HepG2 (cell line): Measurements from ENCODE around the gene BIN1. TPM values are rescaled to one million over a fixed set of nuclear protein-coding genes. Genes with fewer than 3 reads are reported as not detected.
A peak's percentile ranks its signal among the peaks of the same experiment; 100 is the strongest.

Experiments used
- BHLHE40 ChIP-seq: IDR thresholded peaks from 2 replicates; pipeline ENCODE4 v1.6.1; 2011; ENCODE audit warnings: low read length, improper control_type of control experiment
- CC2D1A ChIP-seq: sonication (generic); formaldehyde crosslinking; IDR thresholded peaks from 2 replicates; pipeline ENCODE4 v1.8.1; 2023; ENCODE audit warnings: mild to moderate bottlenecking, missing genetic modification reagents
- CHCHD3 ChIP-seq: sonication (generic); formaldehyde crosslinking; IDR thresholded peaks from 2 replicates; pipeline ENCODE4 v1.8.0; 2022; ENCODE audit warnings: mild to moderate bottlenecking, missing genetic modification reagents, moderate library complexity
- FOSL2 ChIP-seq: sonication (generic); formaldehyde crosslinking; IDR thresholded peaks from 2 replicates; pipeline ENCODE4 v1.4.0; 2020; ENCODE audit warnings: missing genetic modification reagents
- HNRNPUL1 ChIP-seq: fragments of 200-400 bp; formaldehyde crosslinking; IDR thresholded peaks from 2 replicates; pipeline ENCODE4 v1.6.1; 2017; ENCODE audit warnings: low read depth, mild to moderate bottlenecking, low read length, moderate library complexity
- NFE2L1 ChIP-seq: sonication (generic); formaldehyde crosslinking; IDR thresholded peaks from 2 replicates; pipeline ENCODE4 v1.4.0; 2020; ENCODE audit warnings: missing genetic modification reagents, mild to moderate bottlenecking, borderline replicate concordance
- NR2F6 ChIP-seq, 2 experiments: IDR thresholded peaks; 2 replicates each; pipeline ENCODE4 v1.6.1; 2016; ENCODE audit warnings: antibody characterized with exemption in 1 of 2, mild to moderate bottlenecking in 1 of 2
- PHF20 ChIP-seq: sonication (generic); formaldehyde crosslinking; IDR thresholded peaks from 2 replicates; pipeline ENCODE4 v1.5.0; 2020; ENCODE audit warnings: mild to moderate bottlenecking, missing genetic modification reagents
- RXRA ChIP-seq: sonication (generic); formaldehyde crosslinking; IDR thresholded peaks from 2 replicates; pipeline ENCODE4 v1.5.1; 2020; ENCODE audit warnings: missing genetic modification reagents
- RXRB ChIP-seq: IDR thresholded peaks from 2 replicates; pipeline ENCODE4 v1.6.1; 2016; ENCODE audit warnings: borderline replicate concordance, missing genetic modification reagents, missing compliant biosample characterization
- SP1 ChIP-seq, 2 experiments: fragments of 450-650 bp in 1 of 2; sonication (generic) in 1 of 2; formaldehyde crosslinking in 1 of 2; IDR thresholded peaks; 2 replicates each; pipeline versions ENCODE4 v1.4.0 to v1.6.1; 2016 to 2020; ENCODE audit warnings: missing genetic modification reagents in 1 of 2
- STAG1 ChIP-seq: sonication (generic); formaldehyde crosslinking; IDR thresholded peaks from 2 replicates; pipeline ENCODE4 v1.4.0; 2020; ENCODE audit warnings: missing genetic modification reagents
- STAT5B ChIP-seq: sonication (generic); formaldehyde crosslinking; IDR thresholded peaks from 2 replicates; pipeline ENCODE4 v1.4.0; 2020; ENCODE audit warnings: missing genetic modification reagents
- THAP11 ChIP-seq: IDR thresholded peaks from 2 replicates; pipeline ENCODE4 v1.6.1; 2016; ENCODE audit warnings: missing biosample characterization, missing genetic modification reagents
- ZNF292 ChIP-seq: sonication (generic); formaldehyde crosslinking; IDR thresholded peaks from 2 replicates; pipeline ENCODE4 v1.8.1; 2022; ENCODE audit warnings: mild to moderate bottlenecking, low read depth, missing genetic modification reagents, borderline replicate concordance
- ZNF792 ChIP-seq: IDR thresholded peaks from 2 replicates; pipeline ENCODE4 v1.6.1; 2016
- polyA plus RNA-seq, 8 experiments: library from polyadenylated mRNA; depleted of rRNA in 3 of 8; stranded (reverse) in 7 of 8; unstranded in 1 of 8; fragments of >200 nt; fragmentation: Illumina TruSeq in 4 of 8; extraction: Trizol in 4 of 8; gene quantifications; 2 replicates each; pipeline versions ENCODE4 v1.2.1 to v1.2.3, GENCODE V29; 2011 to 2016; ENCODE audit warnings: low read depth in 4 of 8, missing spikeins in 1 of 8, mixed read lengths in 1 of 8; ENCODE audit not compliant: insufficient read depth in 1 of 8
- total RNA-seq, 5 experiments: library from RNA; depleted of rRNA; stranded (reverse); fragments of >200 nt; fragmentation: Illumina TruSeq; extraction: Trizol; gene quantifications; 2 replicates each; pipeline ENCODE4 v1.2.3, GENCODE V29; 2016; ENCODE audit warnings: low read depth in 1 of 5
- TF ChIP-seq, protein P1 (sequence below): sonication (generic); formaldehyde crosslinking; IDR thresholded peaks from 2 replicates; pipeline ENCODE4 v1.5.1; 2020; ENCODE audit warnings: mild to moderate bottlenecking, missing genetic modification reagents, moderate library complexity
- TF ChIP-seq, protein P2 (sequence below): sonication (generic); formaldehyde crosslinking; conservative IDR thresholded peaks from 2 replicates; pipeline ENCODE4 v1.5.0; 2020; ENCODE audit warnings: missing genetic modification reagents
- TF ChIP-seq, protein P3 (sequence below): sonication (generic); formaldehyde crosslinking; IDR thresholded peaks from 2 replicates; pipeline ENCODE4 v1.4.0; 2020; ENCODE audit warnings: missing genetic modification reagents, borderline replicate concordance
- TF ChIP-seq, protein P4 (sequence below): IDR thresholded peaks from 2 replicates; pipeline ENCODE4 v1.6.1; 2016; ENCODE audit warnings: missing genetic modification reagents, missing compliant biosample characterization

BIN1 gene
- total and polyA plus RNA-seq, 2 of the 13 experiments (the other 11 are each of a cell fraction or from before 2014, with no cell fraction given): 0.93 to 1.2 TPM

DNA sequence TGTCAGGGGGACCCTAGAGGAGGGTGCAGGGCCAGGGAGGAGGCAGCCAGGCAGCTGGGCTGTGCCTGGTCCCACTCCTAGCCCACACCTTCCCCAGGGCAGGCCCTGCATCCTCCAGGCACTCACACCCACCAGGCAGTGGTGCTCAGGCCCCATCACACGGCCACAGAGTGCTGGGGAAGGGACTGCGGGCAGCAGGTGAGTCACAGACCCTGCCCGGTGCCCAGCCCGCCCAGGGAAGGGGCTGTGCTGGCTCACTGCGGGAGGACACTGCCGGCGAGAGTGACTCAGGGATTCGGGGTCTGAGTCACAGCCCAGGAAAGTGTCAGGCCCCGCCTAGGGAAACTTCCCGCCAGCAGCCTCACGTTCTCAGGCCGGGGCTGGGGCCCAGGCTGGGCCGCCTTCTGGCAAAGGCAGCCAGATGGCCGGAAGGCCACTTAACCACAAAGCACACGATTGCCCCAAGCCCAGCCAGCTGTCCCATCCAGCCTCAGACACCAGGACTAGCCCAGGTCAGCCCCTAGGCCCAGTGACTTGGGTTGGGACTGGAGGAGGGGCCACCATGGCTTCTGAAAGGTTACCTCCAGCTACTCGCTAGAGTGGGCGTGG lies 42.2 kb downstream of the BIN1 start (continued):
- TF ChIP-seq, protein P1, sequence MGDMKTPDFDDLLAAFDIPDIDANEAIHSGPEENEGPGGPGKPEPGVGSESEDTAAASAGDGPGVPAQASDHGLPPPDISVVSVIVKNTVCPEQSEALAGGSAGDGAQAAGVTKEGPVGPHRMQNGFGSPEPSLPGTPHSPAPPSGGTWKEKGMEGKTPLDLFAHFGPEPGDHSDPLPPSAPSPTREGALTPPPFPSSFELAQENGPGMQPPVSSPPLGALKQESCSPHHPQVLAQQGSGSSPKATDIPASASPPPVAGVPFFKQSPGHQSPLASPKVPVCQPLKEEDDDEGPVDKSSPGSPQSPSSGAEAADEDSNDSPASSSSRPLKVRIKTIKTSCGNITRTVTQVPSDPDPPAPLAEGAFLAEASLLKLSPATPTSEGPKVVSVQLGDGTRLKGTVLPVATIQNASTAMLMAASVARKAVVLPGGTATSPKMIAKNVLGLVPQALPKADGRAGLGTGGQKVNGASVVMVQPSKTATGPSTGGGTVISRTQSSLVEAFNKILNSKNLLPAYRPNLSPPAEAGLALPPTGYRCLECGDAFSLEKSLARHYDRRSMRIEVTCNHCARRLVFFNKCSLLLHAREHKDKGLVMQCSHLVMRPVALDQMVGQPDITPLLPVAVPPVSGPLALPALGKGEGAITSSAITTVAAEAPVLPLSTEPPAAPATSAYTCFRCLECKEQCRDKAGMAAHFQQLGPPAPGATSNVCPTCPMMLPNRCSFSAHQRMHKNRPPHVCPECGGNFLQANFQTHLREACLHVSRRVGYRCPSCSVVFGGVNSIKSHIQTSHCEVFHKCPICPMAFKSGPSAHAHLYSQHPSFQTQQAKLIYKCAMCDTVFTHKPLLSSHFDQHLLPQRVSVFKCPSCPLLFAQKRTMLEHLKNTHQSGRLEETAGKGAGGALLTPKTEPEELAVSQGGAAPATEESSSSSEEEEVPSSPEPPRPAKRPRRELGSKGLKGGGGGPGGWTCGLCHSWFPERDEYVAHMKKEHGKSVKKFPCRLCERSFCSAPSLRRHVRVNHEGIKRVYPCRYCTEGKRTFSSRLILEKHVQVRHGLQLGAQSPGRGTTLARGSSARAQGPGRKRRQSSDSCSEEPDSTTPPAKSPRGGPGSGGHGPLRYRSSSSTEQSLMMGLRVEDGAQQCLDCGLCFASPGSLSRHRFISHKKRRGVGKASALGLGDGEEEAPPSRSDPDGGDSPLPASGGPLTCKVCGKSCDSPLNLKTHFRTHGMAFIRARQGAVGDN (CRISPR knock-in tag): peak; percentile 83
- peak; percentile 87; the same call in 1 of the 2 replicates for TF ChIP-seq NFE2L1 (CRISPR knock-in tag)
- no peak for TF ChIP-seq NR2F6 (IDR thresholded peaks at IDR 0.05)
- TF ChIP-seq NR2F6 (CRISPR knock-in tag; IDR thresholded peaks at IDR 0.05): peak; percentile 50; the same call in 1 of the 2 replicates
- peak; percentile 21; the same call in 1 of the 2 replicates for TF ChIP-seq THAP11 (CRISPR knock-in tag)
- TF ChIP-seq STAT5B: 0 out of 2 replicates have a peak, but pooled peaks have one; percentile 33
- TF ChIP-seq, protein P2, sequence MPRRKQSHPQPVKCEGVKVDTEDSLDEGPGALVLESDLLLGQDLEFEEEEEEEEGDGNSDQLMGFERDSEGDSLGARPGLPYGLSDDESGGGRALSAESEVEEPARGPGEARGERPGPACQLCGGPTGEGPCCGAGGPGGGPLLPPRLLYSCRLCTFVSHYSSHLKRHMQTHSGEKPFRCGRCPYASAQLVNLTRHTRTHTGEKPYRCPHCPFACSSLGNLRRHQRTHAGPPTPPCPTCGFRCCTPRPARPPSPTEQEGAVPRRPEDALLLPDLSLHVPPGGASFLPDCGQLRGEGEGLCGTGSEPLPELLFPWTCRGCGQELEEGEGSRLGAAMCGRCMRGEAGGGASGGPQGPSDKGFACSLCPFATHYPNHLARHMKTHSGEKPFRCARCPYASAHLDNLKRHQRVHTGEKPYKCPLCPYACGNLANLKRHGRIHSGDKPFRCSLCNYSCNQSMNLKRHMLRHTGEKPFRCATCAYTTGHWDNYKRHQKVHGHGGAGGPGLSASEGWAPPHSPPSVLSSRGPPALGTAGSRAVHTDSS: no peak
- peak; percentile 56; the same call in 1 of the 2 replicates for TF ChIP-seq RXRB (CRISPR knock-in tag)
- TF ChIP-seq, protein P3, sequence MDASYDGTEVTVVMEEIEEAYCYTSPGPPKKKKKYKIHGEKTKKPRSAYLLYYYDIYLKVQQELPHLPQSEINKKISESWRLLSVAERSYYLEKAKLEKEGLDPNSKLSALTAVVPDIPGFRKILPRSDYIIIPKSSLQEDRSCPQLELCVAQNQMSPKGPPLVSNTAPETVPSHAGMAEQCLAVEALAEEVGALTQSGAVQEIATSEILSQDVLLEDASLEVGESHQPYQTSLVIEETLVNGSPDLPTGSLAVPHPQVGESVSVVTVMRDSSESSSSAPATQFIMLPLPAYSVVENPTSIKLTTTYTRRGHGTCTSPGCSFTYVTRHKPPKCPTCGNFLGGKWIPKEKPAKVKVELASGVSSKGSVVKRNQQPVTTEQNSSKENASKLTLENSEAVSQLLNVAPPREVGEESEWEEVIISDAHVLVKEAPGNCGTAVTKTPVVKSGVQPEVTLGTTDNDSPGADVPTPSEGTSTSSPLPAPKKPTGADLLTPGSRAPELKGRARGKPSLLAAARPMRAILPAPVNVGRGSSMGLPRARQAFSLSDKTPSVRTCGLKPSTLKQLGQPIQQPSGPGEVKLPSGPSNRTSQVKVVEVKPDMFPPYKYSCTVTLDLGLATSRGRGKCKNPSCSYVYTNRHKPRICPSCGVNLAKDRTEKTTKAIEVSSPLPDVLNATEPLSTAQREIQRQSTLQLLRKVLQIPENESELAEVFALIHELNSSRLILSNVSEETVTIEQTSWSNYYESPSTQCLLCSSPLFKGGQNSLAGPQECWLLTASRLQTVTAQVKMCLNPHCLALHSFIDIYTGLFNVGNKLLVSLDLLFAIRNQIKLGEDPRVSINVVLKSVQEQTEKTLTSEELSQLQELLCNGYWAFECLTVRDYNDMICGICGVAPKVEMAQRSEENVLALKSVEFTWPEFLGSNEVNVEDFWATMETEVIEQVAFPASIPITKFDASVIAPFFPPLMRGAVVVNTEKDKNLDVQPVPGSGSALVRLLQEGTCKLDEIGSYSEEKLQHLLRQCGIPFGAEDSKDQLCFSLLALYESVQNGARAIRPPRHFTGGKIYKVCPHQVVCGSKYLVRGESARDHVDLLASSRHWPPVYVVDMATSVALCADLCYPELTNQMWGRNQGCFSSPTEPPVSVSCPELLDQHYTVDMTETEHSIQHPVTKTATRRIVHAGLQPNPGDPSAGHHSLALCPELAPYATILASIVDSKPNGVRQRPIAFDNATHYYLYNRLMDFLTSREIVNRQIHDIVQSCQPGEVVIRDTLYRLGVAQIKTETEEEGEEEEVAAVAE: peak; percentile 57; the same call in 1 of the 2 replicates
- no peak for TF ChIP-seq CC2D1A (CRISPR knock-in tag)
- no peak for TF ChIP-seq HNRNPUL1
- TF ChIP-seq ZNF292 (CRISPR knock-in tag): 0 out of 2 replicates have a peak, but pooled peaks have one; percentile 16
- no peak for TF ChIP-seq PHF20 (CRISPR knock-in tag)
- TF ChIP-seq ZNF792 (CRISPR knock-in tag): peak; percentile 39; the same call in 1 of the 2 replicates
- TF ChIP-seq FOSL2 (CRISPR knock-in tag): peak; percentile 99
- TF ChIP-seq, protein P4, sequence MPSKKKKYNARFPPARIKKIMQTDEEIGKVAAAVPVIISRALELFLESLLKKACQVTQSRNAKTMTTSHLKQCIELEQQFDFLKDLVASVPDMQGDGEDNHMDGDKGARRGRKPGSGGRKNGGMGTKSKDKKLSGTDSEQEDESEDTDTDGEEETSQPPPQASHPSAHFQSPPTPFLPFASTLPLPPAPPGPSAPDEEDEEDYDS (CRISPR knock-in tag): peak; percentile 53
- TF ChIP-seq CHCHD3 (CRISPR knock-in tag): 0 out of 2 replicates have a peak, but pooled peaks have one; percentile 34
- peak; percentile 25; the same call in 1 of the 2 replicates for TF ChIP-seq STAG1 (CRISPR knock-in tag)
- no peak for TF ChIP-seq SP1 (IDR thresholded peaks at IDR 0.05)
- 0 out of 2 replicates have a peak, but pooled peaks have one; percentile 39 for TF ChIP-seq SP1 (CRISPR knock-in tag; IDR thresholded peaks at IDR 0.05)
- peak; percentile 73 for TF ChIP-seq RXRA (CRISPR knock-in tag)
- TF ChIP-seq BHLHE40: peak; percentile 86
